Measurements from ENCODE around the gene GSE1.

- TF ChIP-seq POLR2A (IDR thresholded peaks at IDR 0.05; ENCODE audit: low read length) (no peak), GATA1 (IDR thresholded peaks at IDR 0.05; ENCODE audit: low read depth, low read length) (no peak)
Measured at GRCh38 chr16:85605051-85605911, 7.8 kb upstream of the GSE1 start.
